OCI-LY7 (cell line): Measurements from ENCODE around the gene LRRC37A. TPM values are rescaled to one million over a fixed set of nuclear protein-coding genes. Genes with fewer than 3 reads are reported as not detected.
"Not testable (repeated sequence)": the region's sequence is repeated elsewhere in the genome, so short reads cannot be mapped to it uniquely, and the experiment has no call there.

Experiments used
- BruUV-seq: library from RNA; stranded (reverse); fragments of 400-500 nt; replicated peaks from 2 replicates; lab custom pipeline; 2021; lab: Mats Ljungman, UMichigan
- CTCF ChIA-PET: fragments of 300-600 bp; sonication (Branson Sonifier 250); formaldehyde crosslinking; loops from one replicate; lab custom pipeline; 2022; ENCODE audit warnings: antibody characterized with exemption; ENCODE audit not compliant: unreplicated experiment; lab: Charles Lee
- POLR2A ChIA-PET: fragments of 300-600 bp; sonication (Branson Sonifier 250); formaldehyde crosslinking; loops from one replicate; lab custom pipeline; 2022; ENCODE audit warnings: antibody characterized with exemption; lab: Charles Lee
- DNase-seq: peaks from one replicate; pipeline ENCODE4 v3.0.0-alpha.2; 2015; ENCODE audit warnings: low spot score
- H2AFZ ChIP-seq: fragments of 200-600 bp; sonication (generic), shearing (Covaris generic); 2 replicates; pipeline ENCODE4 v1.6.1; 2014; ENCODE audit warnings: mild to moderate bottlenecking, antibody characterized with exemption, low read length, moderate library complexity
- H3K27ac ChIP-seq: fragments of 200-600 bp; sonication (generic); 2 replicates; pipeline ENCODE4 v1.5.1; 2014; ENCODE audit warnings: mixed run types, low read depth, mild to moderate bottlenecking, moderate library complexity, low read length, inconsistent platforms; ENCODE audit not compliant: poor library complexity, severe bottlenecking
- H3K36me3 ChIP-seq: fragments of 200-600 bp; sonication (generic); 2 replicates; pipeline ENCODE4 v1.6.1; 2014; ENCODE audit warnings: mild to moderate bottlenecking, antibody characterized with exemption, low read length, moderate library complexity, mixed read lengths; ENCODE audit not compliant: insufficient read depth
- H3K4me1 ChIP-seq: fragments of 200-600 bp; sonication (generic); 2 replicates; pipeline ENCODE4 v1.5.1; 2014; ENCODE audit warnings: mild to moderate bottlenecking, low read length; ENCODE audit not compliant: insufficient read depth, poor library complexity, severe bottlenecking
- H3K4me2 ChIP-seq: fragments of 200-600 bp; sonication (generic); 2 replicates; pipeline ENCODE4 v1.6.1; 2014; ENCODE audit warnings: mild to moderate bottlenecking, low read length
- H3K4me3 ChIP-seq: fragments of 200-600 bp; sonication (generic); 2 replicates; pipeline ENCODE4 v1.5.1; 2014; ENCODE audit warnings: mild to moderate bottlenecking, low read depth, low read length; ENCODE audit not compliant: poor library complexity, severe bottlenecking
- H3K79me2 ChIP-seq: fragments of 200-600 bp; sonication (generic); 2 replicates; pipeline ENCODE4 v1.6.1; 2016; ENCODE audit warnings: low read depth, mild to moderate bottlenecking, low read length, moderate library complexity, mixed read lengths; ENCODE audit not compliant: insufficient read depth
- H3K9me2 ChIP-seq: fragments of 200-600 bp; sonication (generic); 2 replicates; pipeline ENCODE4 v1.6.1; 2016; ENCODE audit warnings: mild to moderate bottlenecking, low read length, mixed read lengths; ENCODE audit not compliant: insufficient read depth
- H3K9me3 ChIP-seq: fragments of 200-600 bp; sonication (generic); 2 replicates; pipeline ENCODE4 v1.6.1; 2014; ENCODE audit warnings: mild to moderate bottlenecking, mixed run types, low read length, mixed read lengths
- H4K20me1 ChIP-seq: fragments of 200-600 bp; sonication (generic); 2 replicates; pipeline ENCODE4 v1.6.1; 2014; ENCODE audit warnings: mild to moderate bottlenecking, antibody characterized with exemption, low read length, moderate library complexity, mixed read lengths; ENCODE audit not compliant: insufficient read depth
- intact Hi-C: fragments of 100-400 bp; cut with micrococcal nuclease; formaldehyde crosslinking; loops from one replicate; pipeline ENCODE4 v1.10.0; 2022; ENCODE audit not compliant: unreplicated experiment
- total RNA-seq, 2 experiments: library from RNA; depleted of rRNA in 1 of 2; stranded (reverse); fragments of >200 nt in 1 of 2; shearing (Covaris generic) in 1 of 2; gene quantifications; 2 replicates each; pipeline ENCODE4 v1.2.3, GENCODE V29; 2014 to 2022

Gene LRRC37A
- total RNA-seq, 2 experiments from 2014 or later = 5.1 to 5.2 TPM

DNA sequence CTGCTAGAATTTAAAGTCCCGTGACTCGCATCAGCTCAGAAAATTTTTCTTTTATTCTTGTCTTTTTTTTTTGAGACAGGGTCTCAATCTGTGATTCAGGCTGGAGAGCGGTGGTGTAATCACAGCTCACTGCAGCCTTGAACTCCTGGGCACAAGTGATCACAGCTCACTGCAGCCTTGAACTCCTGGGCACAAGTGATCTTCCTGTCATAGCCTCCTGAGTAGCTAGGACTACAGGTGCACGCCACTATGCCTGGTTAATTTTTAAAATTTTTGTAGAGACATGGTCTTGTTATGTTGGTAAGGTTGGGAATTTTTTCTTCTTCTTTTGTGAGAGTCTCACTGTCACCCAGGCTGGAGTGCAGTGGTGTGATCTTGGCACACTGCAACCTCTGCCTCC is 13.6 kb upstream of the LRRC37A start:
- H3K9me3 ChIP-seq, H2AFZ ChIP-seq, CTCF ChIA-PET, H3K27ac ChIP-seq, BruUV-seq, H3K36me3 ChIP-seq, POLR2A ChIA-PET, H3K4me1 ChIP-seq, H3K4me2 ChIP-seq, intact Hi-C loops, H3K9me2 ChIP-seq, DNase-seq, H3K4me3 ChIP-seq, H4K20me1 ChIP-seq, H3K79me2 ChIP-seq: not testable (repeated sequence)

- H3K4me1 ChIP-seq = peaks cover 13% of the 10 kb centered on the region
- DNase-seq, H3K79me2 ChIP-seq, intact Hi-C loops, H3K36me3 ChIP-seq, H4K20me1 ChIP-seq, H3K4me2 ChIP-seq, BruUV-seq, H3K4me3 ChIP-seq, H3K9me3 ChIP-seq, H2AFZ ChIP-seq, H3K27ac ChIP-seq, CTCF ChIA-PET, H3K9me2 ChIP-seq: not testable (repeated sequence)
- POLR2A ChIA-PET = interaction anchor here (0.7 kb wide), 1 partner anchor 693 kb away, joined by 3 read pairs; no protein-coding TSS in a partner anchor
Measured at GRCh38 chr17:46282635-46283034, 12.3 kb upstream of the LRRC37A start.

- H3K4me1 ChIP-seq = peaks cover 16% of the 10 kb centered on the region
- BruUV-seq, H4K20me1 ChIP-seq, CTCF ChIA-PET, H3K9me3 ChIP-seq, H3K4me2 ChIP-seq, POLR2A ChIA-PET, H3K9me2 ChIP-seq, H3K4me3 ChIP-seq, intact Hi-C loops, H3K27ac ChIP-seq, H3K79me2 ChIP-seq, H2AFZ ChIP-seq, DNase-seq, H3K36me3 ChIP-seq: not testable (repeated sequence)
Measured at GRCh38 chr17:46284467-46284866, 10.5 kb upstream of the LRRC37A start.

GRCh38 chr17:46285500-46285899 is 9.4 kb upstream of the LRRC37A start:
- POLR2A ChIA-PET, H3K27ac ChIP-seq, intact Hi-C loops, DNase-seq, H3K79me2 ChIP-seq, H4K20me1 ChIP-seq, H3K36me3 ChIP-seq, H3K4me2 ChIP-seq, BruUV-seq, H3K9me2 ChIP-seq, H3K4me3 ChIP-seq, H3K9me3 ChIP-seq, H2AFZ ChIP-seq, CTCF ChIA-PET: not testable (repeated sequence)
- peaks cover 26% of the 10 kb centered on the region for H3K4me1 ChIP-seq
